Measurements from ENCODE around the gene GPC6.

GPC6 gene

GRCh38 chr13:93225610-93226009 is 997 bp upstream of the GPC6 start:
- no peak for ATAC-seq
- no peak overlapping the region for H3K27ac Mint-ChIP-seq
- H3K9me3 Mint-ChIP-seq: peaks cover 4% of the 10 kb centered on the region
- no peaks in the 10 kb centered on the region for H3K4me1 Mint-ChIP-seq
- no peak overlapping the region for H3K4me3 Mint-ChIP-seq
- H3K36me3 Mint-ChIP-seq: no peaks in the 10 kb centered on the region
- peaks cover 35% of the 10 kb centered on the region for H3K27me3 Mint-ChIP-seq

GRCh38 chr13:93226065-93226622 is 463 bp upstream of the GPC6 start:
- Mint-ChIP-seq H3K27me3 (peaks cover 35% of the 10 kb centered on the region), H3K4me3 (no peak overlapping the region), H3K9me3 (peaks cover 4% of the 10 kb centered on the region), H3K27ac (no peak overlapping the region), H3K4me1 (no peaks in the 10 kb centered on the region), H3K36me3 (no peaks in the 10 kb centered on the region)
- no peak for ATAC-seq

GRCh38 chr13:93227280-93227877 is 772 bp downstream of the GPC6 start:
- no peak overlapping the region for H3K4me3 Mint-ChIP-seq

GRCh38 chr13:93227878-93228642 is 1.5 kb downstream of the GPC6 start:
- H3K4me1 Mint-ChIP-seq: no peaks in the 10 kb centered on the region
- H3K27ac Mint-ChIP-seq: no peak overlapping the region
- no peak overlapping the region for H3K4me3 Mint-ChIP-seq
- H3K36me3 Mint-ChIP-seq: no peaks in the 10 kb centered on the region
- ATAC-seq: peak; percentile 20
- H3K27me3 Mint-ChIP-seq: peaks cover 35% of the 10 kb centered on the region
- peaks cover 4% of the 10 kb centered on the region for H3K9me3 Mint-ChIP-seq

More at GRCh38 chr13:93227280-93227877, 772 bp downstream of the GPC6 start:
- no peak for ATAC-seq
- Mint-ChIP-seq H3K9me3 (peaks cover 4% of the 10 kb centered on the region), H3K27me3 (peaks cover 35% of the 10 kb centered on the region), H3K4me1 (no peaks in the 10 kb centered on the region), H3K27ac (no peak overlapping the region), H3K36me3 (no peaks in the 10 kb centered on the region)

- Mint-ChIP-seq H3K4me3 (no peak overlapping the region), H3K27me3 (peaks cover 35% of the 10 kb centered on the region), H3K4me1 (no peaks in the 10 kb centered on the region), H3K9me3 (peaks cover 6% of the 10 kb centered on the region), H3K27ac (no peak overlapping the region), H3K36me3 (no peaks in the 10 kb centered on the region)
- no peak for ATAC-seq
Observed at GRCh38 chr13:93228643-93228937, 2.0 kb downstream of the GPC6 start.

- Mint-ChIP-seq H3K4me1 (no peaks in the 10 kb centered on the region), H3K27ac (no peak overlapping the region), H3K36me3 (no peaks in the 10 kb centered on the region), H3K4me3 (no peak overlapping the region), H3K9me3 (peaks cover 11% of the 10 kb centered on the region), H3K27me3 (peaks cover 35% of the 10 kb centered on the region)
- ATAC-seq: no peak
Observed at GRCh38 chr13:93230261-93230855, 3.8 kb downstream of the GPC6 start.

- peaks cover 29% of the 10 kb centered on the region for H3K27me3 Mint-ChIP-seq
- H3K4me3 Mint-ChIP-seq: no peak overlapping the region
- no peaks in the 10 kb centered on the region for H3K4me1 Mint-ChIP-seq
- no peak overlapping the region for H3K27ac Mint-ChIP-seq
- H3K9me3 Mint-ChIP-seq: peaks cover 11% of the 10 kb centered on the region
- ATAC-seq: no peak
- H3K36me3 Mint-ChIP-seq: no peaks in the 10 kb centered on the region
Observed at GRCh38 chr13:93231867-93232266, 5.3 kb downstream of the GPC6 start.

- Mint-ChIP-seq H3K9me3 (peaks cover 22% of the 10 kb centered on the region), H3K36me3 (no peaks in the 10 kb centered on the region), H3K4me3 (no peak overlapping the region), H3K27me3 (peaks cover 13% of the 10 kb centered on the region), H3K4me1 (no peaks in the 10 kb centered on the region), H3K27ac (no peak overlapping the region)
- ATAC-seq: no peak
Observed at GRCh38 chr13:93233997-93234416, 7.4 kb downstream of the GPC6 start.

- no peak for ATAC-seq
- Mint-ChIP-seq H3K27ac (no peak overlapping the region), H3K27me3 (peaks cover 8% of the 10 kb centered on the region), H3K4me1 (no peaks in the 10 kb centered on the region), H3K9me3 (peaks cover 27% of the 10 kb centered on the region), H3K36me3 (no peaks in the 10 kb centered on the region), H3K4me3 (no peak overlapping the region)
Observed at GRCh38 chr13:93234459-93234858, 7.9 kb downstream of the GPC6 start.

GRCh38 chr13:93235258-93236015 is 8.8 kb downstream of the GPC6 start:
- peaks cover 29% of the 10 kb centered on the region for H3K9me3 Mint-ChIP-seq
- H3K36me3 Mint-ChIP-seq: no peaks in the 10 kb centered on the region
- ATAC-seq: peak; percentile 20
- no peaks in the 10 kb centered on the region for H3K4me1 Mint-ChIP-seq
- no peak overlapping the region for H3K4me3 Mint-ChIP-seq
- no peaks in the 10 kb centered on the region for H3K27me3 Mint-ChIP-seq
- H3K27ac Mint-ChIP-seq: no peak overlapping the region

GRCh38 chr13:93238711-93239110 is 12.1 kb downstream of the GPC6 start:
- Mint-ChIP-seq H3K36me3 (no peaks in the 10 kb centered on the region), H3K4me1 (no peaks in the 10 kb centered on the region), H3K4me3 (no peak overlapping the region), H3K9me3 (peaks cover 29% of the 10 kb centered on the region), H3K27ac (no peak overlapping the region), H3K27me3 (no peaks in the 10 kb centered on the region)
- no peak for ATAC-seq

- no peak overlapping the region for H3K27ac Mint-ChIP-seq
Observed at GRCh38 chr13:93243375-93244063, 16.9 kb downstream of the GPC6 start.

GRCh38 chr13:93244141-93244917 is 17.7 kb downstream of the GPC6 start:
- H3K9me3 Mint-ChIP-seq: peaks cover 8% of the 10 kb centered on the region
- H3K36me3 Mint-ChIP-seq: no peaks in the 10 kb centered on the region
- no peak overlapping the region for H3K27ac Mint-ChIP-seq
- H3K27me3 Mint-ChIP-seq: no peaks in the 10 kb centered on the region
- H3K4me3 Mint-ChIP-seq: no peak overlapping the region
- no peaks in the 10 kb centered on the region for H3K4me1 Mint-ChIP-seq
- ATAC-seq: no peak

More at GRCh38 chr13:93243375-93244063, 16.9 kb downstream of the GPC6 start:
- H3K27me3 Mint-ChIP-seq: no peaks in the 10 kb centered on the region
- H3K4me3 Mint-ChIP-seq: no peak overlapping the region
- peaks cover 16% of the 10 kb centered on the region for H3K9me3 Mint-ChIP-seq
- no peaks in the 10 kb centered on the region for H3K36me3 Mint-ChIP-seq
- no peaks in the 10 kb centered on the region for H3K4me1 Mint-ChIP-seq
- ATAC-seq: no peak

GRCh38 chr13:93244918-93245280 is 18.3 kb downstream of the GPC6 start:
- no peaks in the 10 kb centered on the region for H3K36me3 Mint-ChIP-seq
- H3K4me1 Mint-ChIP-seq: no peaks in the 10 kb centered on the region
- H3K4me3 Mint-ChIP-seq: no peak overlapping the region
- H3K27me3 Mint-ChIP-seq: no peaks in the 10 kb centered on the region
- no peak for ATAC-seq
- peaks cover 4% of the 10 kb centered on the region for H3K9me3 Mint-ChIP-seq
- no peak overlapping the region for H3K27ac Mint-ChIP-seq
